ENCODE data around the gene LRRK1. TPM values are rescaled to one million over a fixed set of nuclear protein-coding genes. Genes with fewer than 3 reads are reported as not detected.
A peak's percentile ranks its signal among the peaks of the same experiment; 100 is the strongest.

Gene LRRK1
- polyA plus RNA-seq, 1 of the 3 experiments (the other 2 are of a cell fraction), result 6.9 TPM

- TF ChIP-seq NFIC (IDR thresholded peaks at IDR 0.05; ENCODE audit: borderline replicate concordance), result no peak
- TF ChIP-seq USF2 (IDR thresholded peaks at IDR 0.05; ENCODE audit: borderline replicate concordance, low read depth, low read length), result no peak
- TF ChIP-seq ZBTB33 (IDR thresholded peaks at IDR 0.05; ENCODE audit: borderline replicate concordance, low read depth), result no peak
- TF ChIP-seq IRF3 (IDR thresholded peaks at IDR 0.05; ENCODE audit: low read depth, low read length), result no peak
- TF ChIP-seq RCOR1 (IDR thresholded peaks at IDR 0.05; ENCODE audit: low read length), result no peak
- no peak for TF ChIP-seq PBX3 (IDR thresholded peaks at IDR 0.05)
- TF ChIP-seq EZH2phosphoT487 (IDR thresholded peaks at IDR 0.05; ENCODE audit: borderline replicate concordance, low read depth), result no peak
- no peak for TF ChIP-seq MXI1 (IDR thresholded peaks at IDR 0.05; ENCODE audit: low read depth, low read length)
- TF ChIP-seq TAF1 (IDR thresholded peaks at IDR 0.05; ENCODE audit: borderline replicate concordance, low read depth, low read length), result no peak
- no peak for TF ChIP-seq REST (IDR thresholded peaks at IDR 0.05; ENCODE audit: low read depth, low read length)
Observed at GRCh38 chr15:100903168-100903554, 16.0 kb upstream of the LRRK1 start.

More at GRCh38 chr15:100903168-100903554, 16.0 kb upstream of the LRRK1 start:
- Histone ChIP-seq H3K9me2 (no peaks in the 10 kb centered on the region), H3F3A (replicated peaks; ENCODE audit: insufficient read depth) (peaks cover 8% of the 10 kb centered on the region), H3K36me3 (replicated peaks in 1 of 2; ENCODE audit: control insufficient read depth in 1 of 2, insufficient read depth in 2 of 2, low read length in 1 of 2) (no peaks in the 10 kb centered on the region), H4K20me1 (ENCODE audit: insufficient read depth) (no peaks in the 10 kb centered on the region), H3K4me3 (ENCODE audit: low read depth in 2 of 2, low read length in 1 of 2) (no peak overlapping the region), H3K27me3 (ENCODE audit: insufficient read depth) (no peaks in the 10 kb centered on the region), H3K4me1 (ENCODE audit: control insufficient read depth in 1 of 2, insufficient read depth in 2 of 2, low read depth in 1 of 2, low read length in 1 of 2) (peaks cover 12 to 42% of the 10 kb centered on the region in 2 experiments), H3K27ac (ENCODE audit: low read depth in 2 of 2, low read length in 1 of 2) (peak overlapping the region in 1 of 2 experiments; percentile 98; a peak in 2 of 4 replicates), H3K79me2 (ENCODE audit: insufficient read depth) (no peaks in the 10 kb centered on the region), H3K9me3 (no peaks in the 10 kb centered on the region), H3K9ac (no peak overlapping the region), H3K4me2 (no peak overlapping the region), H2AFZ (ENCODE audit: low read depth) (no peak overlapping the region; the same call in 1 of the 2 replicates)
- ChIA-PET CTCF (interaction anchor here (0.7 to 8.0 kb wide), 10 partner anchors 14 to 276 kb away, joined by 3 to 86 read pairs (median 4); partner anchors contain the start of gene LRRK1), POLR2A (interaction anchor here (1.0 to 2.2 kb wide), 2 partner anchors 14 to 24 kb away, joined by 3 to 9 read pairs; partner anchors contain the start of gene ALDH1A3)
- DNase-seq, result no peak
- WGBS (ENCODE audit: low lambda C conversion rate), result 96% methylated on average over 3 of the region's 3 CpGs
